Gastroesophageal sphincter (tissue), 4 donors: ENCODE data around the gene ADH5. TPM values are rescaled to one million over a fixed set of nuclear protein-coding genes. Genes with fewer than 3 reads are reported as not detected.
"Not testable (repeated sequence)": the region's sequence is repeated elsewhere in the genome, so short reads cannot be mapped to it uniquely, and the experiment has no call there.

ENCODE experiments used
- ATAC-seq: fragments of 150-250 bp; one replicate; pipeline ENCODE4 v1.9.1; 2016; ENCODE audit warnings: mild to moderate bottlenecking, moderate library complexity
- H3K27ac ChIP-seq, 4 donors: fragments of 200-600 bp; sonication (generic) in 3 of 4; 1 replicate in 3 of 4; 2 replicates in 1 of 4; pipeline ENCODE4 v1.5.1; 2016 to 2019
- H3K27me3 ChIP-seq: fragments of 200-600 bp; sonication (generic); one replicate; pipeline ENCODE4 v1.5.1; 2019
- H3K36me3 ChIP-seq, 2 donors: fragments of 200-600 bp; sonication (generic); one replicate each; pipeline ENCODE4 v1.5.1; 2019; ENCODE audit warnings: control low read depth in 1 of 2
- H3K4me1 ChIP-seq, 3 donors: fragments of 200-600 bp; sonication (generic); 1 replicate in 2 of 3; 2 replicates in 1 of 3; pipeline ENCODE4 v1.5.1; 2016 to 2019; ENCODE audit warnings: control low read depth in 2 of 3
- H3K4me3 ChIP-seq, 2 donors: fragments of 200-600 bp; sonication (generic); one replicate each; pipeline ENCODE4 v1.5.1; 2019; ENCODE audit warnings: mild to moderate bottlenecking in 1 of 2, moderate library complexity in 1 of 2
- H3K9me3 ChIP-seq, 3 donors: fragments of 200-600 bp; sonication (generic); one replicate each; pipeline ENCODE4 v1.5.1; 2017 to 2019; ENCODE audit warnings: control low read depth in 2 of 3
- CTCF ChIP-seq, 4 experiments: fragments of 200-600 bp in 2 of 4; fragments of 450-650 bp in 2 of 4; sonication (generic) in 1 of 4; IDR thresholded peaks; one replicate each; pipeline ENCODE4 v1.5.1; 2017 to 2019; ENCODE audit warnings: antibody characterized with exemption in 4 of 4, mild to moderate bottlenecking in 2 of 4, moderate library complexity in 2 of 4
- EP300 ChIP-seq: sonication (generic); formaldehyde crosslinking; IDR thresholded peaks from one replicate; pipeline ENCODE4 v1.6.1; 2017; ENCODE audit warnings: antibody characterized with exemption, mild to moderate bottlenecking
- POLR2A ChIP-seq, 2 donors: fragments of 450-650 bp; IDR thresholded peaks; one replicate each; pipeline ENCODE4 v1.6.1; 2017; ENCODE audit warnings: antibody characterized with exemption in 2 of 2, mild to moderate bottlenecking in 2 of 2, moderate library complexity in 1 of 2
- POLR2AphosphoS5 ChIP-seq: sonication (generic); formaldehyde crosslinking; IDR thresholded peaks from one replicate; pipeline ENCODE4 v1.6.1; 2017; ENCODE audit warnings: antibody characterized with exemption
- WGBS, 2 donors: methylation state at CpG; one replicate each; pipeline ENCODE4 v1.1.5; 2018; ENCODE audit warnings: low coverage in 1 of 2; 5-methylcytosine and 5-hydroxymethylcytosine counted together
- total RNA-seq, 4 donors: library from RNA; depleted of rRNA; stranded (reverse); fragments of >200 nt; gene quantifications; one replicate each; pipeline ENCODE4 v1.1.0, GENCODE V29; 2016

Gene ADH5
- total RNA-seq, 4 donors from 2014 or later, result 299 to 529 (median 465) TPM

GRCh38 chr4:99076292-99076976 is 12.2 kb downstream of the ADH5 start:
- no peak for TF ChIP-seq POLR2AphosphoS5
- TF ChIP-seq EP300, result no peak
- TF ChIP-seq POLR2A (IDR thresholded peaks at IDR 0.05), result no peak
- no peak for TF ChIP-seq CTCF (IDR thresholded peaks at IDR 0.05)
- Histone ChIP-seq H3K36me3 (peaks cover 19 to 100% of the 10 kb centered on the region in 2 donors), H3K27ac (no peak overlapping the region), H3K4me3 (no peak overlapping the region), H3K27me3 (no peaks in the 10 kb centered on the region), H3K4me1 (peaks cover 0 to 53% (median 5%) of the 10 kb centered on the region in 3 donors), H3K9me3 (no peaks in the 10 kb centered on the region)
- 87 to 100% methylated on average over 2 to 5 of the region's 5 CpGs for WGBS, 2 donors
- ATAC-seq, result no peak

GRCh38 chr4:99074816-99075215 is 13.8 kb downstream of the ADH5 start:
- Histone ChIP-seq H3K27me3 (no peaks in the 10 kb centered on the region), H3K9me3 (no peaks in the 10 kb centered on the region), H3K27ac (no peak overlapping the region), H3K36me3 (peaks cover 7 to 96% of the 10 kb centered on the region in 2 donors), H3K4me3 (no peak overlapping the region), H3K4me1 (peaks cover 0 to 51% (median 8%) of the 10 kb centered on the region in 3 donors)
- no peak for ATAC-seq
- TF ChIP-seq POLR2A (IDR thresholded peaks at IDR 0.05) (no peak), EP300 (no peak), POLR2AphosphoS5 (no peak), CTCF (IDR thresholded peaks at IDR 0.05) (no peak)
- 88 to 89% methylated on average over 5 to 7 of the region's 7 CpGs for WGBS, 2 donors

- Histone ChIP-seq H3K9me3 (no peaks in the 10 kb centered on the region), H3K36me3 (peaks cover 7 to 87% of the 10 kb centered on the region in 2 donors), H3K4me3 (no peak overlapping the region), H3K4me1 (peaks cover 0 to 31% (median 8%) of the 10 kb centered on the region in 3 donors), H3K27me3 (no peaks in the 10 kb centered on the region), H3K27ac (peak overlapping the region; percentile 65 to 76 (median 75))
- TF ChIP-seq POLR2A (IDR thresholded peaks at IDR 0.05), result no peak
- TF ChIP-seq POLR2AphosphoS5, result peak; percentile 91
- peak; percentile 74 for ATAC-seq
- 41 to 44% methylated on average over 4 to 5 of the region's 5 CpGs for WGBS, 2 donors
Observed at GRCh38 chr4:99071159-99071558, 17.4 kb downstream of the ADH5 start.

GRCh38 chr4:99067617-99068016 is 21.0 kb downstream of the ADH5 start:
- peaks cover 0 to 59% of the 10 kb centered on the region in 2 donors for H3K36me3 ChIP-seq
- no peaks in the 10 kb centered on the region for H3K27me3 ChIP-seq
- H3K27ac ChIP-seq, result no peak overlapping the region
- 75 to 100% methylated on average over 1 of the region's 1 CpG for WGBS, 2 donors
- H3K4me1 ChIP-seq, result peaks cover 0 to 23% (median 8%) of the 10 kb centered on the region in 3 donors
- TF ChIP-seq EP300 (no peak), POLR2AphosphoS5 (no peak), POLR2A (IDR thresholded peaks at IDR 0.05) (no peak), CTCF (IDR thresholded peaks at IDR 0.05) (no peak)
- H3K4me3 ChIP-seq, result no peak overlapping the region
- ATAC-seq, result no peak
- no peaks in the 10 kb centered on the region for H3K9me3 ChIP-seq

GRCh38 chr4:99065521-99065920 is 23.1 kb downstream of the ADH5 start:
- not testable (repeated sequence) for H3K9me3 ChIP-seq, H3K27me3 ChIP-seq, ATAC-seq, H3K4me1 ChIP-seq, H3K27ac ChIP-seq, H3K4me3 ChIP-seq
- WGBS, 2 donors, result 100% methylated on average over 1 of the region's 2 CpGs; no CpG with 5 or more reads in 1 of the 2 donors
- peaks cover 0 to 57% of the 10 kb centered on the region in 2 donors for H3K36me3 ChIP-seq

GRCh38 chr4:99062120-99062519 is 26.5 kb downstream of the ADH5 start:
- Histone ChIP-seq H3K4me1 (peaks cover 0 to 2% (median 0%) of the 10 kb centered on the region in 3 donors), H3K9me3 (no peaks in the 10 kb centered on the region), H3K4me3 (no peak overlapping the region), H3K27me3 (no peaks in the 10 kb centered on the region), H3K36me3 (peaks cover 0 to 46% of the 10 kb centered on the region in 2 donors), H3K27ac (no peak overlapping the region)
- no peak for ATAC-seq
- TF ChIP-seq CTCF (IDR thresholded peaks at IDR 0.05), result no peak
- 59 to 67% methylated on average over 4 of the region's 4 CpGs for WGBS, 2 donors
